Tibial nerve (tissue), 4 donors: ENCODE measurements around the gene DYDC2. TPM values are rescaled to one million over a fixed set of nuclear protein-coding genes. Genes with fewer than 3 reads are reported as not detected.

ENCODE experiments used
- DNase-seq, 2 donors: peaks; one replicate each; pipeline ENCODE4 v3.0.0-alpha.2; 2019; ENCODE audit warnings: low spot score in 2 of 2
- H3K27ac ChIP-seq, 4 donors: fragments of 200-600 bp; sonication (generic) in 3 of 4; one replicate each; pipeline ENCODE4 v1.5.1; 2017 to 2019; ENCODE audit warnings: mild to moderate bottlenecking in 1 of 4
- H3K27me3 ChIP-seq, 2 donors: fragments of 200-600 bp; sonication (generic) in 1 of 2; one replicate each; pipeline versions ENCODE4 v1.5.1 to v1.6.0; 2017 to 2019
- H3K36me3 ChIP-seq, 3 donors: fragments of 200-600 bp; sonication (generic); one replicate each; pipeline ENCODE4 v1.5.1; 2018 to 2019
- H3K4me1 ChIP-seq, 4 donors: fragments of 200-600 bp; sonication (generic) in 3 of 4; one replicate each; pipeline ENCODE4 v1.5.1; 2017 to 2019
- H3K4me3 ChIP-seq, 4 donors: fragments of 200-600 bp; sonication (generic) in 3 of 4; one replicate each; pipeline ENCODE4 v1.5.1; 2017 to 2019; ENCODE audit warnings: mild to moderate bottlenecking in 1 of 4, moderate library complexity in 1 of 4
- H3K9me3 ChIP-seq, 4 donors: fragments of 200-600 bp; sonication (generic) in 3 of 4; one replicate each; pipeline ENCODE4 v1.5.1; 2017 to 2019
- CTCF ChIP-seq, 5 experiments: fragments of 200-600 bp in 3 of 5; fragments of 450-650 bp in 2 of 5; sonication (generic) in 3 of 5; IDR thresholded peaks; one replicate each; pipeline ENCODE4 v1.5.1; 2016 to 2019; ENCODE audit warnings: antibody characterized with exemption in 5 of 5, mild to moderate bottlenecking in 3 of 5, moderate library complexity in 2 of 5
- EP300 ChIP-seq, 2 donors: sonication (generic); formaldehyde crosslinking; IDR thresholded peaks; one replicate each; pipeline ENCODE4 v1.6.1; 2017; ENCODE audit warnings: antibody characterized with exemption in 2 of 2, mild to moderate bottlenecking in 1 of 2
- POLR2A ChIP-seq, 2 donors: fragments of 450-650 bp; IDR thresholded peaks; one replicate each; pipeline ENCODE4 v1.6.1; 2017; ENCODE audit warnings: antibody characterized with exemption in 2 of 2, mild to moderate bottlenecking in 2 of 2, moderate library complexity in 2 of 2
- WGBS, 2 donors: methylation state at CpG; one replicate each; pipeline ENCODE4 v1.1.5; 2018; 5-methylcytosine and 5-hydroxymethylcytosine counted together
- total RNA-seq, 4 donors: library from RNA; depleted of rRNA; stranded (reverse); fragments of >200 nt; gene quantifications; one replicate each; pipeline ENCODE4 v1.1.0, GENCODE V29; 2016

The DYDC2 gene
- total RNA-seq, 4 donors from 2014 or later = not detected

GRCh38 chr10:80359644-80360043 lies 3.1 kb downstream of the DYDC2 start:
- Histone ChIP-seq H3K27me3 (peaks cover 0 to 16% of the 10 kb centered on the region in 2 donors), H3K4me1 (peaks cover 0 to 15% (median 6%) of the 10 kb centered on the region in 4 donors), H3K36me3 (no peaks in the 10 kb centered on the region), H3K4me3 (no peak overlapping the region), H3K9me3 (no peaks in the 10 kb centered on the region), H3K27ac (no peak overlapping the region)
- DNase-seq = no peak
- 96 to 97% methylated on average over 6 to 20 of the region's 22 CpGs for WGBS, 2 donors
- TF ChIP-seq EP300 (IDR thresholded peaks at IDR 0.05) = no peak
- no peak for TF ChIP-seq CTCF (IDR thresholded peaks at IDR 0.05)
- no peak for TF ChIP-seq POLR2A (IDR thresholded peaks at IDR 0.05)

GRCh38 chr10:80365510-80365909 lies 8.9 kb downstream of the DYDC2 start:
- Histone ChIP-seq H3K4me1 (no peaks in the 10 kb centered on the region), H3K27me3 (no peaks in the 10 kb centered on the region)

GRCh38 chr10:80371467-80371866 lies 14.9 kb downstream of the DYDC2 start:
- 68 to 77% methylated on average over 6 of the region's 6 CpGs for WGBS, 2 donors
- H3K36me3 ChIP-seq = no peaks in the 10 kb centered on the region
- no peak for DNase-seq
- H3K27ac ChIP-seq = no peak overlapping the region
- H3K27me3 ChIP-seq = no peaks in the 10 kb centered on the region
- no peak overlapping the region for H3K4me3 ChIP-seq
- H3K4me1 ChIP-seq = no peaks in the 10 kb centered on the region
- no peak for TF ChIP-seq CTCF (IDR thresholded peaks at IDR 0.05)
- no peak for TF ChIP-seq EP300 (IDR thresholded peaks at IDR 0.05)
- no peak for TF ChIP-seq POLR2A (IDR thresholded peaks at IDR 0.05)
- peaks cover 0 to 21% (median 5%) of the 10 kb centered on the region in 4 donors for H3K9me3 ChIP-seq

More at GRCh38 chr10:80365510-80365909, 8.9 kb downstream of the DYDC2 start:
- Histone ChIP-seq H3K27ac (no peak overlapping the region), H3K9me3 (peaks cover 0 to 27% (median 6%) of the 10 kb centered on the region in 4 donors), H3K4me3 (no peak overlapping the region), H3K36me3 (no peaks in the 10 kb centered on the region)
- TF ChIP-seq POLR2A (IDR thresholded peaks at IDR 0.05) = no peak
- TF ChIP-seq CTCF (IDR thresholded peaks at IDR 0.05) = no peak
- TF ChIP-seq EP300 (IDR thresholded peaks at IDR 0.05) = no peak
- 0 to 39% methylated on average over 1 of the region's 1 CpG for WGBS, 2 donors
- DNase-seq = no peak

- no peaks in the 10 kb centered on the region for H3K36me3 ChIP-seq
- H3K27me3 ChIP-seq = no peaks in the 10 kb centered on the region
- H3K27ac ChIP-seq = peak overlapping the region in 1 of 4 donors; percentile 46
- TF ChIP-seq EP300 (IDR thresholded peaks at IDR 0.05) (no peak), POLR2A (IDR thresholded peaks at IDR 0.05) (no peak), CTCF (IDR thresholded peaks at IDR 0.05) (no peak)
- peaks cover 0 to 9% (median 2%) of the 10 kb centered on the region in 4 donors for H3K9me3 ChIP-seq
- no peaks in the 10 kb centered on the region for H3K4me1 ChIP-seq
- no peak overlapping the region for H3K4me3 ChIP-seq
- DNase-seq = no peak
- 44 to 57% methylated on average over 5 of the region's 5 CpGs for WGBS, 2 donors
These were observed 16.1 kb downstream of the DYDC2 start for GRCh38 chr10:80372675-80373074.

GRCh38 chr10:80373502-80373901 lies 16.9 kb downstream of the DYDC2 start:
- H3K4me1 ChIP-seq = no peaks in the 10 kb centered on the region
- TF ChIP-seq CTCF (IDR thresholded peaks at IDR 0.05) = no peak
- TF ChIP-seq EP300 (IDR thresholded peaks at IDR 0.05) = no peak
- no peak for TF ChIP-seq POLR2A (IDR thresholded peaks at IDR 0.05)
- H3K27ac ChIP-seq = peak overlapping the region in 1 of 4 donors; percentile 46
- no peak for DNase-seq
- H3K4me3 ChIP-seq = no peak overlapping the region
- no peaks in the 10 kb centered on the region for H3K27me3 ChIP-seq
- peaks cover 0 to 2% (median 0%) of the 10 kb centered on the region in 4 donors for H3K9me3 ChIP-seq
- 34 to 46% methylated on average over 2 of the region's 2 CpGs for WGBS, 2 donors
- no peaks in the 10 kb centered on the region for H3K36me3 ChIP-seq
